Tibial nerve (tissue), 4 donors: ENCODE measurements around the gene CLNK.

Experiments used
- CTCF ChIP-seq, 5 experiments: fragments of 200-600 bp in 3 of 5; fragments of 450-650 bp in 2 of 5; sonication (generic) in 3 of 5; IDR thresholded peaks; one replicate each; pipeline ENCODE4 v1.5.1; 2016 to 2019; ENCODE audit warnings: antibody characterized with exemption in 5 of 5, mild to moderate bottlenecking in 3 of 5, moderate library complexity in 2 of 5
- EP300 ChIP-seq, 2 donors: sonication (generic); formaldehyde crosslinking; IDR thresholded peaks; one replicate each; pipeline ENCODE4 v1.6.1; 2017; ENCODE audit warnings: antibody characterized with exemption in 2 of 2, mild to moderate bottlenecking in 1 of 2
- POLR2A ChIP-seq, 2 donors: fragments of 450-650 bp; IDR thresholded peaks; one replicate each; pipeline ENCODE4 v1.6.1; 2017; ENCODE audit warnings: antibody characterized with exemption in 2 of 2, mild to moderate bottlenecking in 2 of 2, moderate library complexity in 2 of 2

GRCh38 chr4:10534820-10535219, 149.7 kb downstream of the CLNK start:
- TF ChIP-seq CTCF (IDR thresholded peaks at IDR 0.05) (no peak), POLR2A (IDR thresholded peaks at IDR 0.05) (no peak), EP300 (IDR thresholded peaks at IDR 0.05) (no peak)
